Tibial nerve (tissue), 4 donors: Measurements from ENCODE around the gene RBFOX1. TPM values are rescaled to one million over a fixed set of nuclear protein-coding genes. Genes with fewer than 3 reads are reported as not detected.

ENCODE experiments used
- DNase-seq, 2 donors: peaks; one replicate each; pipeline ENCODE4 v3.0.0-alpha.2; 2019; ENCODE audit warnings: low spot score in 2 of 2
- H3K27ac ChIP-seq, 4 donors: fragments of 200-600 bp; sonication (generic) in 3 of 4; one replicate each; pipeline ENCODE4 v1.5.1; 2017 to 2019; ENCODE audit warnings: mild to moderate bottlenecking in 1 of 4
- H3K27me3 ChIP-seq, 2 donors: fragments of 200-600 bp; sonication (generic) in 1 of 2; one replicate each; pipeline versions ENCODE4 v1.5.1 to v1.6.0; 2017 to 2019
- H3K36me3 ChIP-seq, 3 donors: fragments of 200-600 bp; sonication (generic); one replicate each; pipeline ENCODE4 v1.5.1; 2018 to 2019
- H3K4me1 ChIP-seq, 4 donors: fragments of 200-600 bp; sonication (generic) in 3 of 4; one replicate each; pipeline ENCODE4 v1.5.1; 2017 to 2019
- H3K4me3 ChIP-seq, 4 donors: fragments of 200-600 bp; sonication (generic) in 3 of 4; one replicate each; pipeline ENCODE4 v1.5.1; 2017 to 2019; ENCODE audit warnings: mild to moderate bottlenecking in 1 of 4, moderate library complexity in 1 of 4
- H3K9me3 ChIP-seq, 4 donors: fragments of 200-600 bp; sonication (generic) in 3 of 4; one replicate each; pipeline ENCODE4 v1.5.1; 2017 to 2019
- CTCF ChIP-seq, 5 experiments: fragments of 200-600 bp in 3 of 5; fragments of 450-650 bp in 2 of 5; sonication (generic) in 3 of 5; IDR thresholded peaks; one replicate each; pipeline ENCODE4 v1.5.1; 2016 to 2019; ENCODE audit warnings: antibody characterized with exemption in 5 of 5, mild to moderate bottlenecking in 3 of 5, moderate library complexity in 2 of 5
- EP300 ChIP-seq, 2 donors: sonication (generic); formaldehyde crosslinking; IDR thresholded peaks; one replicate each; pipeline ENCODE4 v1.6.1; 2017; ENCODE audit warnings: antibody characterized with exemption in 2 of 2, mild to moderate bottlenecking in 1 of 2
- POLR2A ChIP-seq, 2 donors: fragments of 450-650 bp; IDR thresholded peaks; one replicate each; pipeline ENCODE4 v1.6.1; 2017; ENCODE audit warnings: antibody characterized with exemption in 2 of 2, mild to moderate bottlenecking in 2 of 2, moderate library complexity in 2 of 2
- WGBS, 2 donors: methylation state at CpG; one replicate each; pipeline ENCODE4 v1.1.5; 2018; 5-methylcytosine and 5-hydroxymethylcytosine counted together
- total RNA-seq, 4 donors: library from RNA; depleted of rRNA; stranded (reverse); fragments of >200 nt; gene quantifications; one replicate each; pipeline ENCODE4 v1.1.0, GENCODE V29; 2016

Gene RBFOX1
- total RNA-seq, 4 donors from 2014 or later = 0.22 to 2.1 (median 1.3) TPM; not detected in 1

- Histone ChIP-seq H3K4me1 (no peaks in the 10 kb centered on the region), H3K4me3 (no peak overlapping the region), H3K27me3 (no peaks in the 10 kb centered on the region), H3K9me3 (no peaks in the 10 kb centered on the region), H3K36me3 (no peaks in the 10 kb centered on the region), H3K27ac (no peak overlapping the region)
- WGBS, 2 donors = 65 to 67% methylated on average over 4 of the region's 4 CpGs
- no peak for DNase-seq
- no peak for TF ChIP-seq POLR2A (IDR thresholded peaks at IDR 0.05)
- TF ChIP-seq EP300 (IDR thresholded peaks at IDR 0.05) = no peak
- TF ChIP-seq CTCF (IDR thresholded peaks at IDR 0.05) = no peak
Observed at GRCh38 chr16:7439518-7439917, 106.9 kb downstream of the RBFOX1 start.

- 66 to 70% methylated on average over 6 of the region's 6 CpGs for WGBS, 2 donors
- Histone ChIP-seq H3K4me1 (no peaks in the 10 kb centered on the region), H3K36me3 (no peaks in the 10 kb centered on the region), H3K4me3 (no peak overlapping the region), H3K9me3 (no peaks in the 10 kb centered on the region), H3K27me3 (no peaks in the 10 kb centered on the region), H3K27ac (no peak overlapping the region)
- DNase-seq = no peak
- TF ChIP-seq CTCF (IDR thresholded peaks at IDR 0.05) (no peak), EP300 (IDR thresholded peaks at IDR 0.05) (no peak)
Observed at GRCh38 chr16:7440886-7441400, 108.3 kb downstream of the RBFOX1 start.

- Histone ChIP-seq H3K27me3 (no peaks in the 10 kb centered on the region), H3K9me3 (no peaks in the 10 kb centered on the region), H3K27ac (no peak overlapping the region), H3K36me3 (no peaks in the 10 kb centered on the region), H3K4me1 (no peaks in the 10 kb centered on the region), H3K4me3 (no peak overlapping the region)
- WGBS, 2 donors = 64 to 87% methylated on average over 7 of the region's 7 CpGs
- no peak for TF ChIP-seq CTCF (IDR thresholded peaks at IDR 0.05)
- no peak for TF ChIP-seq EP300 (IDR thresholded peaks at IDR 0.05)
- no peak for TF ChIP-seq POLR2A (IDR thresholded peaks at IDR 0.05)
- DNase-seq = no peak
Observed at GRCh38 chr16:7442050-7442449, 109.4 kb downstream of the RBFOX1 start.

GRCh38 chr16:7443142-7443541 is 110.5 kb downstream of the RBFOX1 start:
- Histone ChIP-seq H3K27me3 (no peaks in the 10 kb centered on the region), H3K36me3 (no peaks in the 10 kb centered on the region), H3K9me3 (no peaks in the 10 kb centered on the region), H3K27ac (no peak overlapping the region), H3K4me3 (no peak overlapping the region), H3K4me1 (no peaks in the 10 kb centered on the region)
- DNase-seq = no peak
- TF ChIP-seq POLR2A (IDR thresholded peaks at IDR 0.05) (no peak), EP300 (IDR thresholded peaks at IDR 0.05) (no peak), CTCF (IDR thresholded peaks at IDR 0.05) (no peak)
- WGBS, 2 donors = 81 to 86% methylated on average over 4 of the region's 4 CpGs

DNA sequence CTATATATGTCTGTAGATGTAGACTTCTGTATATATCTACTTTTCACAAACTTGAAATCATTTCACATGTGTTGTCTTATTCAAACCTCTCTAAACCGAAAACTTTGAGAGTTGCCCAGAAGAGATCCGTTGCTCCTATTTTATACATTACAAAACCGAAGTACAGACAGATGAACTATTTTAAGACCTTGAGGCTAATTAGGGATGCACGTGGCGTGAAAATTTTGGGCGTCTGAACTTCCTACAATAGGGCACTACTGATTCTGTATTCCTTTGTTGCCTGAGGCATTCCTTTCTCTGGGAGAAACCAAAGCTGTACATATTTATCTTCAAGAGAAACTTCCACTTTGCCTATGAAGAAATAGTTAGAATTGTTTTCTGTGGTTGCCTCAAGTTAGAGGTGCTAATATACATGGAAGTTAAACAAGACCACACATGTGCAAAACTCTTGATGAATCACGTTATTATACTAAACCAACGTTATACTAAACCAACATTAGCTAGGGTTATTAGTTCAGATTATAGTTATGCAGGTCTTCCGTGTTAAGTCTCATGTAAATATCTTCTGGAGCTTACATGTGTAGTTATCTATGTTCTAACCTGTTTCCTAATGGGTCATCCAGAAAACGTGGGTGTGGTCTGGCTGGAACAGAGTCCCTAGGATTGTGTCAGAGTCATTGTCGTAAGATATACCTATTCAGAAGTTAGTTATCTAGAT is 111.2 kb downstream of the RBFOX1 start:
- Histone ChIP-seq H3K27ac (no peak overlapping the region), H3K4me3 (no peak overlapping the region), H3K4me1 (no peaks in the 10 kb centered on the region), H3K9me3 (no peaks in the 10 kb centered on the region), H3K36me3 (no peaks in the 10 kb centered on the region), H3K27me3 (no peaks in the 10 kb centered on the region)
- WGBS, 2 donors = 61 to 62% methylated on average over 11 of the region's 11 CpGs
- DNase-seq = no peak
- no peak for TF ChIP-seq EP300 (IDR thresholded peaks at IDR 0.05)
- no peak for TF ChIP-seq POLR2A (IDR thresholded peaks at IDR 0.05)
- TF ChIP-seq CTCF (IDR thresholded peaks at IDR 0.05) = no peak
